ENCODE data around the gene HERC3. TPM values are rescaled to one million over a fixed set of nuclear protein-coding genes. Genes with fewer than 3 reads are reported as not detected.

HERC3 gene
- total and polyA plus RNA-seq, 2 of the 13 experiments (the other 11 are each of a cell fraction or from before 2014, with no cell fraction given): 3.8 to 6.2 TPM

GRCh38 chr4:88570001-88570400 is 22.3 kb upstream of the HERC3 start (continued):
- TF ChIP-seq CSRNP1 (CRISPR knock-in tag; IDR thresholded peaks at IDR 0.05) (no peak), ZBTB8A (CRISPR knock-in tag; IDR thresholded peaks at IDR 0.05; ENCODE audit: borderline replicate concordance, low read depth) (no peak), FOXA1 (IDR thresholded peaks at IDR 0.05) (no peak), FOXA1 (CRISPR knock-in tag; IDR thresholded peaks at IDR 0.05) (no peak), ZFAT (CRISPR knock-in tag; conservative IDR thresholded peaks at IDR 0.05) (no peak), KMT2B (CRISPR knock-in tag; IDR thresholded peaks at IDR 0.05) (no peak), IRF2 (CRISPR knock-in tag; IDR thresholded peaks at IDR 0.05) (no peak), FIP1L1 (IDR thresholded peaks at IDR 0.05; ENCODE audit: borderline replicate concordance, insufficient read depth, low read depth, low read length) (no peak), KAT7 (CRISPR knock-in tag; IDR thresholded peaks at IDR 0.05; ENCODE audit: borderline replicate concordance) (no peak), NFKBIZ (CRISPR knock-in tag; IDR thresholded peaks at IDR 0.05) (no peak), THAP8 (CRISPR knock-in tag; IDR thresholded peaks at IDR 0.05; ENCODE audit: borderline replicate concordance) (no peak), REL (CRISPR knock-in tag; conservative IDR thresholded peaks at IDR 0.05) (no peak), TMF1 (CRISPR knock-in tag; IDR thresholded peaks at IDR 0.05; ENCODE audit: low read depth) (no peak)
- TF ChIP-seq, protein P1, sequence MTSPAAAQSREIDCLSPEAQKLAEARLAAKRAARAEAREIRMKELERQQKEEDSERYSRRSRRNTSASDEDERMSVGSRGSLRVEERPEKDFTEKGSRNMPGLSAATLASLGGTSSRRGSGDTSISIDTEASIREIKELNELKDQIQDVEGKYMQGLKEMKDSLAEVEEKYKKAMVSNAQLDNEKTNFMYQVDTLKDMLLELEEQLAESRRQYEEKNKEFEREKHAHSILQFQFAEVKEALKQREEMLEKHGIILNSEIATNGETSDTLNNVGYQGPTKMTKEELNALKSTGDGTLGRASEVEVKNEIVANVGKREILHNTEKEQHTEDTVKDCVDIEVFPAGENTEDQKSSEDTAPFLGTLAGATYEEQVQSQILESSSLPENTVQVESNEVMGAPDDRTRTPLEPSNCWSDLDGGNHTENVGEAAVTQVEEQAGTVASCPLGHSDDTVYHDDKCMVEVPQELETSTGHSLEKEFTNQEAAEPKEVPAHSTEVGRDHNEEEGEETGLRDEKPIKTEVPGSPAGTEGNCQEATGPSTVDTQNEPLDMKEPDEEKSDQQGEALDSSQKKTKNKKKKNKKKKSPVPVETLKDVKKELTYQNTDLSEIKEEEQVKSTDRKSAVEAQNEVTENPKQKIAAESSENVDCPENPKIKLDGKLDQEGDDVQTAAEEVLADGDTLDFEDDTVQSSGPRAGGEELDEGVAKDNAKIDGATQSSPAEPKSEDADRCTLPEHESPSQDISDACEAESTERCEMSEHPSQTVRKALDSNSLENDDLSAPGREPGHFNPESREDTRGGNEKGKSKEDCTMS (CRISPR knock-in tag; conservative IDR thresholded peaks at IDR 0.05): no peak
